Measurements from ENCODE around the gene PRKCA.

The PRKCA gene

GRCh38 chr17:66542129-66542966 is 239.9 kb downstream of the PRKCA start:
- no peaks in the 10 kb centered on the region for H3K27me3 ChIP-seq
- DNase-seq = no peak
- no peak for TF ChIP-seq CTCF (IDR thresholded peaks at IDR 0.05; ENCODE audit: low read depth, low read length)
- H3K36me3 ChIP-seq = no peaks in the 10 kb centered on the region
- H3K4me3 ChIP-seq (ENCODE audit: low read depth, low read length) = no peak overlapping the region
- H3K4me1 ChIP-seq = peaks cover 10% of the 10 kb centered on the region
- H3K9me3 ChIP-seq = no peaks in the 10 kb centered on the region

- no peak overlapping the region for H3K4me3 ChIP-seq (ENCODE audit: low read depth, low read length)
- no peaks in the 10 kb centered on the region for H3K36me3 ChIP-seq
- H3K9me3 ChIP-seq = no peaks in the 10 kb centered on the region
- H3K4me1 ChIP-seq = peaks cover 10% of the 10 kb centered on the region
- DNase-seq = no peak
- no peak for TF ChIP-seq CTCF (IDR thresholded peaks at IDR 0.05; ENCODE audit: low read depth, low read length)
- no peaks in the 10 kb centered on the region for H3K27me3 ChIP-seq
Observed at GRCh38 chr17:66542967-66543520, 240.6 kb downstream of the PRKCA start.

- no peak for TF ChIP-seq CTCF (IDR thresholded peaks at IDR 0.05; ENCODE audit: low read depth, low read length)
- Histone ChIP-seq H3K4me3 (ENCODE audit: low read depth, low read length) (no peak overlapping the region), H3K36me3 (no peaks in the 10 kb centered on the region), H3K4me1 (peaks cover 10% of the 10 kb centered on the region), H3K9me3 (no peaks in the 10 kb centered on the region), H3K27me3 (no peaks in the 10 kb centered on the region)
- DNase-seq = no peak
Observed at GRCh38 chr17:66543526-66543925, 241.1 kb downstream of the PRKCA start.

GRCh38 chr17:66545918-66546317 is 243.5 kb downstream of the PRKCA start:
- Histone ChIP-seq H3K4me3 (ENCODE audit: low read depth, low read length) (no peak overlapping the region), H3K9me3 (no peaks in the 10 kb centered on the region), H3K4me1 (peaks cover 10% of the 10 kb centered on the region), H3K36me3 (no peaks in the 10 kb centered on the region), H3K27me3 (no peaks in the 10 kb centered on the region)
- TF ChIP-seq CTCF (IDR thresholded peaks at IDR 0.05; ENCODE audit: low read depth, low read length) = no peak
- no peak for DNase-seq

GRCh38 chr17:66547151-66547865 is 244.9 kb downstream of the PRKCA start:
- TF ChIP-seq CTCF (IDR thresholded peaks at IDR 0.05; ENCODE audit: low read depth, low read length) = no peak
- no peaks in the 10 kb centered on the region for H3K9me3 ChIP-seq
- H3K27me3 ChIP-seq = no peaks in the 10 kb centered on the region
- H3K4me3 ChIP-seq (ENCODE audit: low read depth, low read length) = no peak overlapping the region
- no peaks in the 10 kb centered on the region for H3K36me3 ChIP-seq
- peaks cover under 1% of the 10 kb centered on the region; the same call in 1 of the 2 replicates for H3K4me1 ChIP-seq
- DNase-seq = no peak
